Measurements from ENCODE around the gene TOM1L1.

Gene TOM1L1

GRCh38 chr17:54972406-54973138 lies 71.9 kb downstream of the TOM1L1 start:
- no peak for DNase-seq (ENCODE audit: low read depth)
- H3K4me3 ChIP-seq (ENCODE audit: low read length), result no peak overlapping the region
- no peaks in the 10 kb centered on the region for H3K36me3 ChIP-seq (ENCODE audit: control insufficient read depth, insufficient read depth, low read length, severe bottlenecking)
- peaks cover 7% of the 10 kb centered on the region for H3K4me1 ChIP-seq (ENCODE audit: control insufficient read depth, insufficient read depth, low read length)
- H3K9ac ChIP-seq (ENCODE audit: low read length), result no peak overlapping the region
- no peaks in the 10 kb centered on the region for H3K27me3 ChIP-seq (replicated peaks; ENCODE audit: control insufficient read depth, insufficient read depth, low read length)
- no peaks in the 10 kb centered on the region for H3K9me3 ChIP-seq (ENCODE audit: control insufficient read depth, low read length)

GRCh38 chr17:54974759-54975158 lies 74.1 kb downstream of the TOM1L1 start:
- Histone ChIP-seq H3K4me3 (ENCODE audit: low read length) (no peak overlapping the region), H3K36me3 (ENCODE audit: control insufficient read depth, insufficient read depth, low read length, severe bottlenecking) (no peaks in the 10 kb centered on the region), H3K9ac (ENCODE audit: low read length) (no peak overlapping the region), H3K4me1 (ENCODE audit: control insufficient read depth, insufficient read depth, low read length) (peaks cover 2% of the 10 kb centered on the region), H3K27me3 (replicated peaks; ENCODE audit: control insufficient read depth, insufficient read depth, low read length) (no peaks in the 10 kb centered on the region), H3K9me3 (ENCODE audit: control insufficient read depth, low read length) (no peaks in the 10 kb centered on the region)
- no peak for DNase-seq (ENCODE audit: low read depth)

GRCh38 chr17:54976316-54976715 lies 75.7 kb downstream of the TOM1L1 start:
- H3K4me3 ChIP-seq (ENCODE audit: low read length), result no peak overlapping the region
- no peaks in the 10 kb centered on the region for H3K4me1 ChIP-seq (ENCODE audit: control insufficient read depth, insufficient read depth, low read length)
- H3K36me3 ChIP-seq (ENCODE audit: control insufficient read depth, insufficient read depth, low read length, severe bottlenecking), result no peaks in the 10 kb centered on the region
- H3K9me3 ChIP-seq (ENCODE audit: control insufficient read depth, low read length), result peaks cover 9% of the 10 kb centered on the region
- DNase-seq (ENCODE audit: low read depth), result no peak
- H3K9ac ChIP-seq (ENCODE audit: low read length), result no peak overlapping the region
- no peaks in the 10 kb centered on the region for H3K27me3 ChIP-seq (replicated peaks; ENCODE audit: control insufficient read depth, insufficient read depth, low read length)

- DNase-seq (ENCODE audit: low read depth), result no peak
These were observed 77.1 kb downstream of the TOM1L1 start for GRCh38 chr17:54977744-54978143.

GRCh38 chr17:54979657-54980056 lies 79.0 kb downstream of the TOM1L1 start:
- peaks cover 9% of the 10 kb centered on the region for H3K9me3 ChIP-seq (ENCODE audit: control insufficient read depth, low read length)
- no peaks in the 10 kb centered on the region for H3K27me3 ChIP-seq (replicated peaks; ENCODE audit: control insufficient read depth, insufficient read depth, low read length)
- peaks cover 23% of the 10 kb centered on the region for H3K4me1 ChIP-seq (ENCODE audit: control insufficient read depth, insufficient read depth, low read length)
- no peak for DNase-seq (ENCODE audit: low read depth)
- H3K36me3 ChIP-seq (ENCODE audit: control insufficient read depth, insufficient read depth, low read length, severe bottlenecking), result no peaks in the 10 kb centered on the region
- H3K4me3 ChIP-seq (ENCODE audit: low read length), result no peak overlapping the region
- H3K9ac ChIP-seq (ENCODE audit: low read length), result no peak overlapping the region

More at GRCh38 chr17:54977744-54978143, 77.1 kb downstream of the TOM1L1 start:
- Histone ChIP-seq H3K27me3 (replicated peaks; ENCODE audit: control insufficient read depth, insufficient read depth, low read length) (no peaks in the 10 kb centered on the region), H3K36me3 (ENCODE audit: control insufficient read depth, insufficient read depth, low read length, severe bottlenecking) (no peaks in the 10 kb centered on the region), H3K4me1 (ENCODE audit: control insufficient read depth, insufficient read depth, low read length) (peaks cover 13% of the 10 kb centered on the region), H3K9ac (ENCODE audit: low read length) (no peak overlapping the region), H3K9me3 (ENCODE audit: control insufficient read depth, low read length) (peaks cover 9% of the 10 kb centered on the region), H3K4me3 (ENCODE audit: low read length) (no peak overlapping the region)

- no peak overlapping the region for H3K9ac ChIP-seq (ENCODE audit: low read length)
- H3K4me1 ChIP-seq (ENCODE audit: control insufficient read depth, insufficient read depth, low read length), result peaks cover 24% of the 10 kb centered on the region
- no peak overlapping the region for H3K4me3 ChIP-seq (ENCODE audit: low read length)
- H3K27me3 ChIP-seq (replicated peaks; ENCODE audit: control insufficient read depth, insufficient read depth, low read length), result no peaks in the 10 kb centered on the region
- no peaks in the 10 kb centered on the region for H3K36me3 ChIP-seq (ENCODE audit: control insufficient read depth, insufficient read depth, low read length, severe bottlenecking)
- no peak for DNase-seq (ENCODE audit: low read depth)
- peaks cover 9% of the 10 kb centered on the region for H3K9me3 ChIP-seq (ENCODE audit: control insufficient read depth, low read length)
These were observed 79.7 kb downstream of the TOM1L1 start for GRCh38 chr17:54980375-54980774.

- no peaks in the 10 kb centered on the region for H3K27me3 ChIP-seq (replicated peaks; ENCODE audit: control insufficient read depth, insufficient read depth, low read length)
- no peaks in the 10 kb centered on the region for H3K36me3 ChIP-seq (ENCODE audit: control insufficient read depth, insufficient read depth, low read length, severe bottlenecking)
- H3K9me3 ChIP-seq (ENCODE audit: control insufficient read depth, low read length), result peaks cover 9% of the 10 kb centered on the region
- H3K4me1 ChIP-seq (ENCODE audit: control insufficient read depth, insufficient read depth, low read length), result peaks cover 32% of the 10 kb centered on the region
- peak overlapping the region; percentile 42 for H3K4me3 ChIP-seq (ENCODE audit: low read length)
- DNase-seq (ENCODE audit: low read depth), result peak; percentile 62
- peak overlapping the region; percentile 72 for H3K9ac ChIP-seq (ENCODE audit: low read length)
These were observed 81.7 kb downstream of the TOM1L1 start for GRCh38 chr17:54982399-54982798.

GRCh38 chr17:54983260-54983659 lies 82.6 kb downstream of the TOM1L1 start:
- peaks cover 9% of the 10 kb centered on the region for H3K9me3 ChIP-seq (ENCODE audit: control insufficient read depth, low read length)
- peaks cover 32% of the 10 kb centered on the region for H3K4me1 ChIP-seq (ENCODE audit: control insufficient read depth, insufficient read depth, low read length)
- no peak overlapping the region for H3K4me3 ChIP-seq (ENCODE audit: low read length)
- H3K36me3 ChIP-seq (ENCODE audit: control insufficient read depth, insufficient read depth, low read length, severe bottlenecking), result no peaks in the 10 kb centered on the region
- H3K27me3 ChIP-seq (replicated peaks; ENCODE audit: control insufficient read depth, insufficient read depth, low read length), result no peaks in the 10 kb centered on the region
- H3K9ac ChIP-seq (ENCODE audit: low read length), result peak overlapping the region; percentile 72
- DNase-seq (ENCODE audit: low read depth), result no peak

GRCh38 chr17:54985476-54985875 lies 84.8 kb downstream of the TOM1L1 start:
- Histone ChIP-seq H3K9ac (ENCODE audit: low read length) (no peak overlapping the region), H3K36me3 (ENCODE audit: control insufficient read depth, insufficient read depth, low read length, severe bottlenecking) (peaks cover 5% of the 10 kb centered on the region), H3K27me3 (replicated peaks; ENCODE audit: control insufficient read depth, insufficient read depth, low read length) (no peaks in the 10 kb centered on the region), H3K4me1 (ENCODE audit: control insufficient read depth, insufficient read depth, low read length) (peaks cover 32% of the 10 kb centered on the region), H3K9me3 (ENCODE audit: control insufficient read depth, low read length) (peaks cover 6% of the 10 kb centered on the region), H3K4me3 (ENCODE audit: low read length) (no peak overlapping the region)
- no peak for DNase-seq (ENCODE audit: low read depth)

- Histone ChIP-seq H3K9me3 (ENCODE audit: control insufficient read depth, low read length) (no peaks in the 10 kb centered on the region), H3K4me3 (ENCODE audit: low read length) (no peak overlapping the region), H3K36me3 (ENCODE audit: control insufficient read depth, insufficient read depth, low read length, severe bottlenecking) (peaks cover 10% of the 10 kb centered on the region), H3K9ac (ENCODE audit: low read length) (no peak overlapping the region), H3K4me1 (ENCODE audit: control insufficient read depth, insufficient read depth, low read length) (peaks cover 9% of the 10 kb centered on the region), H3K27me3 (replicated peaks; ENCODE audit: control insufficient read depth, insufficient read depth, low read length) (no peaks in the 10 kb centered on the region)
- DNase-seq (ENCODE audit: low read depth), result no peak
These were observed 89.5 kb downstream of the TOM1L1 start for GRCh38 chr17:54990118-54990517.

- peaks cover 10% of the 10 kb centered on the region for H3K36me3 ChIP-seq (ENCODE audit: control insufficient read depth, insufficient read depth, low read length, severe bottlenecking)
- H3K9ac ChIP-seq (ENCODE audit: low read length), result no peak overlapping the region
- no peak overlapping the region for H3K4me3 ChIP-seq (ENCODE audit: low read length)
- no peak for DNase-seq (ENCODE audit: low read depth)
- no peaks in the 10 kb centered on the region for H3K4me1 ChIP-seq (ENCODE audit: control insufficient read depth, insufficient read depth, low read length)
- no peaks in the 10 kb centered on the region for H3K9me3 ChIP-seq (ENCODE audit: control insufficient read depth, low read length)
- no peaks in the 10 kb centered on the region for H3K27me3 ChIP-seq (replicated peaks; ENCODE audit: control insufficient read depth, insufficient read depth, low read length)
These were observed 90.9 kb downstream of the TOM1L1 start for GRCh38 chr17:54991567-54991966.
